ENCODE results near the gene PLIN5. TPM values are rescaled to one million over a fixed set of nuclear protein-coding genes. Genes with fewer than 3 reads are reported as not detected.

PLIN5 gene
- total RNA-seq, 1 experiment from 2014 or later, result 3.9 TPM

DNA sequence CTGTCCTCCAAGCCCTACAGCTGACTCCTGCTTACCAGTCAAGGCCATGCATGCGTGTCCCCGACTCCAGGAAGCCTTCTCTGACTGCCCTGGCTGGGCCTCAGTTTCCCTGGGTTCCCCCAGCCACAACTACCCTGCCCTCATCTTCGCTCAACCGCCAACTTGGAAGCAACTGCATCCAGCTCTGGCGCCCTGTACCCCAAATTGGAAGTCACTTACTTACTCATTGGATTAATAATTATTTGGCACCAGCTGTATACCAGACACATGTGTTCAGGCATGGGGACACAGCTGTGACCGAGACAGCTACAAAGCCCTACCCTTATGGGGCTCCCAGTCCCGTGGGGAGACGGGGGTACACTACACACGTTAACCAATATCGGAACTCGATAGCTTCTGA lies 35.4 kb upstream of the PLIN5 start:
- Histone ChIP-seq H4K8ac (replicated peaks; ENCODE audit: insufficient read length, low read depth, low read length) (peak overlapping the region; percentile 73), H3K56ac (ENCODE audit: insufficient read length, low read depth, low read length) (no peak overlapping the region), H3T11ph (ENCODE audit: low read length) (no peak overlapping the region), H2AFZ (ENCODE audit: low read length) (no peak overlapping the region), H3K79me1 (ENCODE audit: insufficient read depth, low read depth, low read length, poor library complexity, severe bottlenecking) (peaks cover 3% of the 10 kb centered on the region), H3K14ac (ENCODE audit: insufficient read depth, low read length) (no peak overlapping the region), H3K79me2 (ENCODE audit: insufficient read depth, low read length) (no peaks in the 10 kb centered on the region), H2BK12ac (ENCODE audit: insufficient read length, low read depth, low read length) (no peak overlapping the region), H4K5ac (ENCODE audit: insufficient read length, low read depth, low read length) (no peak overlapping the region), H3K18ac (ENCODE audit: insufficient read length, low read depth, low read length) (peak overlapping the region; percentile 27), H3K4me1 (ENCODE audit: insufficient read depth, low read length) (peaks cover 4% of the 10 kb centered on the region; the same call in 1 of the 2 replicates), H3K9me3 (ENCODE audit: control insufficient read depth, low read depth, low read length) (no peaks in the 10 kb centered on the region), H2BK5ac (ENCODE audit: insufficient read length, low read length) (no peak overlapping the region), H3K4me2 (ENCODE audit: insufficient read depth, insufficient read length, low read length) (no peak overlapping the region), H2BK20ac (ENCODE audit: low read depth, low read length, poor library complexity, severe bottlenecking) (no peak overlapping the region), H3K9ac (ENCODE audit: extremely low read depth, insufficient read length, low read length) (no peak overlapping the region), H2AK5ac (ENCODE audit: insufficient read length, low read length) (no peak overlapping the region), H2BK15ac (ENCODE audit: low read depth, low read length) (no peak overlapping the region), H3K4ac (ENCODE audit: low read depth, low read length) (no peak overlapping the region), H2BK120ac (ENCODE audit: low read depth, low read length, poor library complexity, severe bottlenecking) (no peak overlapping the region), H3K23me2 (ENCODE audit: insufficient read length, low read depth, low read length, poor library complexity, severe bottlenecking) (no peaks in the 10 kb centered on the region), H3K27ac (ENCODE audit: insufficient read length, low read depth, low read length) (no peak overlapping the region), H4K20me1 (ENCODE audit: control insufficient read depth, insufficient read depth, insufficient read length) (no peaks in the 10 kb centered on the region), H4K91ac (ENCODE audit: insufficient read length, low read depth, low read length) (no peak overlapping the region), H3K27me3 (ENCODE audit: insufficient read depth, low read length) (no peaks in the 10 kb centered on the region), H3K23ac (ENCODE audit: insufficient read length, low read depth, low read length) (no peak overlapping the region)
- peaks cover 9 to 20% of the 10 kb centered on the region in 2 experiments for H3K4me1 Mint-ChIP-seq
- WGBS (ENCODE audit: extremely low coverage, insufficient read length, low lambda C conversion rate), result no CpG with 5 or more reads among the region's 11 CpGs
- no peak for DNase-seq
- H3K9me3 Mint-ChIP-seq, result no peaks in the 10 kb centered on the region
- no peaks in the 10 kb centered on the region for H3K36me3 Mint-ChIP-seq (ENCODE audit: insufficient read depth in 1 of 3, low read depth in 3 of 3)
- H3K27me3 Mint-ChIP-seq (ENCODE audit: low read depth), result peaks cover 3% of the 10 kb centered on the region
- H3K27ac Mint-ChIP-seq, result peak overlapping the region in 1 of 3 experiments; percentile 86; a peak in 3 of 7 replicates
- no peak for TF ChIP-seq CTCF (conservative IDR thresholded peaks at IDR 0.05)
- H3K4me3 Mint-ChIP-seq, result no peak overlapping the region
